ENCODE results near the gene JAML. TPM values are rescaled to one million over a fixed set of nuclear protein-coding genes. Genes with fewer than 3 reads are reported as not detected.

The JAML gene
- total and polyA plus RNA-seq, 2 of the 13 experiments (the other 11 are each of a cell fraction or from before 2014, with no cell fraction given): 2.0 to 3.3 TPM

GRCh38 chr11:118263695-118264568 lies 39.1 kb upstream of the JAML start, which contains the start of gene MPZL2 (continued):
- no peak for TF ChIP-seq IRX3 (CRISPR knock-in tag; IDR thresholded peaks at IDR 0.05; ENCODE audit: borderline replicate concordance, low read depth)
- peak; percentile 61; the same call in 1 of the 2 replicates for TF ChIP-seq SIN3A (IDR thresholded peaks at IDR 0.05; ENCODE audit: borderline replicate concordance, low read depth, low read length)
- no peak for TF ChIP-seq ZNF138 (CRISPR knock-in tag; IDR thresholded peaks at IDR 0.05; ENCODE audit: low read depth)
- TF ChIP-seq ZBTB40 (IDR thresholded peaks at IDR 0.05): no peak
- no peak for TF ChIP-seq ZBTB40 (CRISPR knock-in tag; IDR thresholded peaks at IDR 0.05)
- no peak for TF ChIP-seq ZMAT5 (CRISPR knock-in tag; IDR thresholded peaks at IDR 0.05; ENCODE audit: borderline replicate concordance, low read depth)
- TF ChIP-seq ZNF414 (CRISPR knock-in tag; IDR thresholded peaks at IDR 0.05): no peak
- TF ChIP-seq DMTF1 (CRISPR knock-in tag; IDR thresholded peaks at IDR 0.05): no peak
- TF ChIP-seq ZNF772 (CRISPR knock-in tag; IDR thresholded peaks at IDR 0.05): 0 out of 2 replicates have a peak, but pooled peaks have one; percentile 49
- no peak for TF ChIP-seq HOXA7 (CRISPR knock-in tag; IDR thresholded peaks at IDR 0.05)
- peak; percentile 57 for TF ChIP-seq POLR2AphosphoS5 (IDR thresholded peaks at IDR 0.05; ENCODE audit: low read depth, low read length)
- peak; percentile 99 for TF ChIP-seq ZNF431 (CRISPR knock-in tag; IDR thresholded peaks at IDR 0.05; ENCODE audit: borderline replicate concordance, low read depth)
- no peak for TF ChIP-seq ZNF563 (CRISPR knock-in tag; IDR thresholded peaks at IDR 0.05)
- no peak for TF ChIP-seq PLRG1 (conservative IDR thresholded peaks at IDR 0.05)
- TF ChIP-seq ZNF251 (CRISPR knock-in tag; IDR thresholded peaks at IDR 0.05): no peak
- 0 out of 2 replicates have a peak, but pooled peaks have one; percentile 40 for TF ChIP-seq RBFOX2 (IDR thresholded peaks at IDR 0.05; ENCODE audit: low read depth, low read length)
- no peak for TF ChIP-seq GZF1 (CRISPR knock-in tag; IDR thresholded peaks at IDR 0.05)
